ENCODE measurements around the gene DEFB131A. TPM values are rescaled to one million over a fixed set of nuclear protein-coding genes. Genes with fewer than 3 reads are reported as not detected.
A peak's percentile ranks its signal among the peaks of the same experiment; 100 is the strongest.
"Not testable (repeated sequence)": the region's sequence is repeated elsewhere in the genome, so short reads cannot be mapped to it uniquely, and the experiment has no call there.

DEFB131A gene
- total and polyA plus RNA-seq, 9 donors: not detected

GRCh38 chr4:9493589-9493988 is 49.4 kb downstream of the DEFB131A start:
- DNase-seq; H3K9me3 ChIP-seq (replicated peaks; ENCODE audit: control insufficient read depth, low read depth, low read length); H3K36me3 ChIP-seq (ENCODE audit: control insufficient read depth, insufficient read depth, low read length); H3K4me1 ChIP-seq (ENCODE audit: control insufficient read depth, insufficient read depth, low read length); H3K4me3 ChIP-seq (ENCODE audit: low read length); H3K27ac ChIP-seq (ENCODE audit: low read length): not testable (repeated sequence)
- peaks cover 19% of the 10 kb centered on the region for H3K27me3 ChIP-seq (ENCODE audit: control insufficient read depth, insufficient read depth, low read length)
- 78% methylated on average over 17 of the region's 19 CpGs for WGBS (ENCODE audit: insufficient coverage)

- WGBS (ENCODE audit: insufficient coverage): 79% methylated on average over 6 of the region's 11 CpGs
- H3K27me3 ChIP-seq (ENCODE audit: control insufficient read depth, insufficient read depth, low read length): peaks cover 24% of the 10 kb centered on the region
- H3K4me1 ChIP-seq (ENCODE audit: control insufficient read depth, insufficient read depth, low read length); H3K9me3 ChIP-seq (replicated peaks; ENCODE audit: control insufficient read depth, low read depth, low read length); H3K36me3 ChIP-seq (ENCODE audit: control insufficient read depth, insufficient read depth, low read length); DNase-seq; H3K4me3 ChIP-seq (ENCODE audit: low read length); H3K27ac ChIP-seq (ENCODE audit: low read length): not testable (repeated sequence)
These were observed 50.2 kb downstream of the DEFB131A start for GRCh38 chr4:9494256-9495035.

GRCh38 chr4:9495443-9495842 is 51.2 kb downstream of the DEFB131A start:
- H3K9me3 ChIP-seq (replicated peaks; ENCODE audit: control insufficient read depth, low read depth, low read length): not testable (repeated sequence)
- H3K27me3 ChIP-seq (ENCODE audit: control insufficient read depth, insufficient read depth, low read length): peaks cover 26% of the 10 kb centered on the region

GRCh38 chr4:9497575-9498467 is 53.6 kb downstream of the DEFB131A start:
- H3K27ac ChIP-seq (ENCODE audit: low read length); H3K4me3 ChIP-seq (ENCODE audit: low read length); H3K36me3 ChIP-seq (ENCODE audit: control insufficient read depth, insufficient read depth, low read length); H3K4me1 ChIP-seq (ENCODE audit: control insufficient read depth, insufficient read depth, low read length); DNase-seq; H3K9me3 ChIP-seq (replicated peaks; ENCODE audit: control insufficient read depth, low read depth, low read length): not testable (repeated sequence)
- peaks cover 26% of the 10 kb centered on the region for H3K27me3 ChIP-seq (ENCODE audit: control insufficient read depth, insufficient read depth, low read length)
- under 1% methylated on average over 64 of the region's 86 CpGs for WGBS (ENCODE audit: insufficient coverage)

More at GRCh38 chr4:9495443-9495842, 51.2 kb downstream of the DEFB131A start:
- not testable (repeated sequence) for H3K27ac ChIP-seq (ENCODE audit: low read length); H3K4me3 ChIP-seq (ENCODE audit: low read length); H3K36me3 ChIP-seq (ENCODE audit: control insufficient read depth, insufficient read depth, low read length); H3K4me1 ChIP-seq (ENCODE audit: control insufficient read depth, insufficient read depth, low read length)
- WGBS (ENCODE audit: insufficient coverage): 0% methylated on average over 3 of the region's 12 CpGs
- peak; percentile 20 for DNase-seq

GRCh38 chr4:9498468-9499040 is 54.3 kb downstream of the DEFB131A start:
- H3K27ac ChIP-seq (ENCODE audit: low read length); H3K9me3 ChIP-seq (replicated peaks; ENCODE audit: control insufficient read depth, low read depth, low read length); DNase-seq; H3K4me3 ChIP-seq (ENCODE audit: low read length); H3K4me1 ChIP-seq (ENCODE audit: control insufficient read depth, insufficient read depth, low read length); H3K36me3 ChIP-seq (ENCODE audit: control insufficient read depth, insufficient read depth, low read length): not testable (repeated sequence)
- peaks cover 26% of the 10 kb centered on the region for H3K27me3 ChIP-seq (ENCODE audit: control insufficient read depth, insufficient read depth, low read length)
- WGBS (ENCODE audit: insufficient coverage): 0% methylated on average over 7 of the region's 33 CpGs

GRCh38 chr4:9499974-9500487 is 55.8 kb downstream of the DEFB131A start:
- WGBS (ENCODE audit: insufficient coverage): 62% methylated on average over 1 of the region's 16 CpGs
- H3K4me1 ChIP-seq (ENCODE audit: control insufficient read depth, insufficient read depth, low read length); H3K27ac ChIP-seq (ENCODE audit: low read length); H3K36me3 ChIP-seq (ENCODE audit: control insufficient read depth, insufficient read depth, low read length); DNase-seq; H3K9me3 ChIP-seq (replicated peaks; ENCODE audit: control insufficient read depth, low read depth, low read length); H3K4me3 ChIP-seq (ENCODE audit: low read length): not testable (repeated sequence)
- H3K27me3 ChIP-seq (ENCODE audit: control insufficient read depth, insufficient read depth, low read length): peaks cover 26% of the 10 kb centered on the region

Other genes with a start within 250 kb of the DEFB131A start
- gene USP17L10, start 233.8 kb upstream of the DEFB131A start, total RNA-seq: not detected
- not detected for gene USP17L10, start 233.8 kb upstream of the DEFB131A start, polyA plus RNA-seq (ENCODE audit: insufficient read depth in 1 of 8, insufficient read length in 8 of 8, low replicate concordance in 1 of 8)
- gene USP17L11, start 229.0 kb upstream of the DEFB131A start, total RNA-seq: not detected
- not detected for gene USP17L11, start 229.0 kb upstream of the DEFB131A start, polyA plus RNA-seq (ENCODE audit: insufficient read depth in 1 of 8, insufficient read length in 8 of 8, low replicate concordance in 1 of 8)
- not detected for gene USP17L12, start 224.3 kb upstream of the DEFB131A start, total RNA-seq
- gene USP17L12, start 224.3 kb upstream of the DEFB131A start, polyA plus RNA-seq (ENCODE audit: insufficient read depth in 1 of 8, insufficient read length in 8 of 8, low replicate concordance in 1 of 8): not detected
- gene USP17L13, start 219.5 kb upstream of the DEFB131A start, total RNA-seq: not detected
- gene USP17L13, start 219.5 kb upstream of the DEFB131A start, polyA plus RNA-seq (ENCODE audit: insufficient read depth in 1 of 8, insufficient read length in 8 of 8, low replicate concordance in 1 of 8): not detected
- gene USP17L15, start 210.0 kb upstream of the DEFB131A start, total RNA-seq: not detected
- gene USP17L15, start 210.0 kb upstream of the DEFB131A start, polyA plus RNA-seq (ENCODE audit: insufficient read depth in 1 of 8, insufficient read length in 8 of 8, low replicate concordance in 1 of 8): not detected
- gene USP17L17, start 200.5 kb upstream of the DEFB131A start, total RNA-seq: not detected
- gene USP17L17, start 200.5 kb upstream of the DEFB131A start, polyA plus RNA-seq (ENCODE audit: insufficient read depth in 1 of 8, insufficient read length in 8 of 8, low replicate concordance in 1 of 8): not detected
- not detected for gene USP17L18, start 195.8 kb upstream of the DEFB131A start, total RNA-seq
- not detected for gene USP17L18, start 195.8 kb upstream of the DEFB131A start, polyA plus RNA-seq (ENCODE audit: insufficient read depth in 1 of 8, insufficient read length in 8 of 8, low replicate concordance in 1 of 8)
- gene USP17L19, start 191.0 kb upstream of the DEFB131A start, total RNA-seq: not detected
- not detected for gene USP17L19, start 191.0 kb upstream of the DEFB131A start, polyA plus RNA-seq (ENCODE audit: insufficient read depth in 1 of 8, insufficient read length in 8 of 8, low replicate concordance in 1 of 8)
- not detected for gene USP17L20, start 186.3 kb upstream of the DEFB131A start, total RNA-seq
- not detected for gene USP17L20, start 186.3 kb upstream of the DEFB131A start, polyA plus RNA-seq (ENCODE audit: insufficient read depth in 1 of 8, insufficient read length in 8 of 8, low replicate concordance in 1 of 8)
- not detected for gene USP17L21, start 181.5 kb upstream of the DEFB131A start, total RNA-seq
- not detected for gene USP17L21, start 181.5 kb upstream of the DEFB131A start, polyA plus RNA-seq (ENCODE audit: insufficient read depth in 1 of 8, insufficient read length in 8 of 8, low replicate concordance in 1 of 8)
- gene USP17L22, start 176.8 kb upstream of the DEFB131A start, total RNA-seq: not detected
- gene USP17L22, start 176.8 kb upstream of the DEFB131A start, polyA plus RNA-seq (ENCODE audit: insufficient read depth in 1 of 8, insufficient read length in 8 of 8, low replicate concordance in 1 of 8): not detected
- gene USP17L24, start 119.2 kb upstream of the DEFB131A start, total RNA-seq: not detected
- gene USP17L24, start 119.2 kb upstream of the DEFB131A start, polyA plus RNA-seq (ENCODE audit: insufficient read depth in 1 of 8, insufficient read length in 8 of 8, low replicate concordance in 1 of 8): not detected
- gene USP17L25, start 114.5 kb upstream of the DEFB131A start, total RNA-seq: not detected
- not detected for gene USP17L25, start 114.5 kb upstream of the DEFB131A start, polyA plus RNA-seq (ENCODE audit: insufficient read depth in 1 of 8, insufficient read length in 8 of 8, low replicate concordance in 1 of 8)
- not detected for gene USP17L26, start 109.8 kb upstream of the DEFB131A start, total RNA-seq
- not detected for gene USP17L26, start 109.8 kb upstream of the DEFB131A start, polyA plus RNA-seq (ENCODE audit: insufficient read depth in 1 of 8, insufficient read length in 8 of 8, low replicate concordance in 1 of 8)
- gene USP17L5, start 105.0 kb upstream of the DEFB131A start, total RNA-seq: not detected
- gene USP17L5, start 105.0 kb upstream of the DEFB131A start, polyA plus RNA-seq (ENCODE audit: insufficient read depth in 1 of 8, insufficient read length in 8 of 8, low replicate concordance in 1 of 8): not detected
- gene USP17L27, start 100.3 kb upstream of the DEFB131A start, total RNA-seq: not detected
- gene USP17L27, start 100.3 kb upstream of the DEFB131A start, polyA plus RNA-seq (ENCODE audit: insufficient read depth in 1 of 8, insufficient read length in 8 of 8, low replicate concordance in 1 of 8): not detected
- gene USP17L28, start 95.5 kb upstream of the DEFB131A start, total RNA-seq: not detected
- gene USP17L28, start 95.5 kb upstream of the DEFB131A start, polyA plus RNA-seq (ENCODE audit: insufficient read depth in 1 of 8, insufficient read length in 8 of 8, low replicate concordance in 1 of 8): not detected
- gene USP17L29, start 90.8 kb upstream of the DEFB131A start, total RNA-seq: not detected
- gene USP17L29, start 90.8 kb upstream of the DEFB131A start, polyA plus RNA-seq (ENCODE audit: insufficient read depth in 1 of 8, insufficient read length in 8 of 8, low replicate concordance in 1 of 8): not detected
- not detected for gene USP17L30, start 81.3 kb upstream of the DEFB131A start, total RNA-seq
- gene USP17L30, start 81.3 kb upstream of the DEFB131A start, polyA plus RNA-seq (ENCODE audit: insufficient read depth in 1 of 8, insufficient read length in 8 of 8, low replicate concordance in 1 of 8): not detected